ENCODE data around the gene CCDC167.

The CCDC167 gene

GRCh38 chr6:37499433-37500293, at the start of gene CCDC167:
Gene CCDC167 (minus strand): TSS chr6:37499893. CDS start chr6:37499863, 30 bp downstream.
- DNase-seq = peak; percentile 99

GRCh38 chr6:37549154-37549553, 49.5 kb upstream of the CCDC167 start:
- DNase-seq = no peak

- DNase-seq = no peak
These were observed 48.5 kb upstream of the CCDC167 start for GRCh38 chr6:37548067-37548674.

GRCh38 chr6:37547564-37548061, 47.9 kb upstream of the CCDC167 start:
- DNase-seq = no peak

GRCh38 chr6:37546141-37546871, 46.6 kb upstream of the CCDC167 start:
- no peak for DNase-seq

- DNase-seq = no peak
These were observed 44.8 kb upstream of the CCDC167 start for GRCh38 chr6:37544530-37544929.

GRCh38 chr6:37543361-37543760, 43.7 kb upstream of the CCDC167 start:
- no peak for DNase-seq

GRCh38 chr6:37541346-37541745, 41.7 kb upstream of the CCDC167 start:
- DNase-seq = no peak

- DNase-seq = no peak
These were observed 40.7 kb upstream of the CCDC167 start for GRCh38 chr6:37540390-37540789.

GRCh38 chr6:37540029-37540352, 40.3 kb upstream of the CCDC167 start:
- no peak for DNase-seq

GRCh38 chr6:37539171-37540028, 39.7 kb upstream of the CCDC167 start:
- no peak for DNase-seq

- peak in 1 of 2 experiments; percentile 12 for DNase-seq
These were observed 38.4 kb upstream of the CCDC167 start for GRCh38 chr6:37538107-37538506.

GRCh38 chr6:37537548-37537947, 37.9 kb upstream of the CCDC167 start:
- no peak for DNase-seq

- no peak for DNase-seq
These were observed 36.9 kb upstream of the CCDC167 start for GRCh38 chr6:37536491-37537190.

GRCh38 chr6:37535759-37536490, 36.2 kb upstream of the CCDC167 start:
- no peak for DNase-seq

- no peak for DNase-seq
These were observed 35.7 kb upstream of the CCDC167 start for GRCh38 chr6:37535428-37535758.

- no peak for DNase-seq
These were observed 35.2 kb upstream of the CCDC167 start for GRCh38 chr6:37534893-37535292.

- no peak for DNase-seq
These were observed 32.4 kb upstream of the CCDC167 start for GRCh38 chr6:37532122-37532521.

GRCh38 chr6:37531437-37532036, 31.8 kb upstream of the CCDC167 start:
- DNase-seq = no peak

GRCh38 chr6:37531026-37531425, 31.3 kb upstream of the CCDC167 start:
- no peak for DNase-seq

- DNase-seq = no peak
These were observed 30.6 kb upstream of the CCDC167 start for GRCh38 chr6:37530297-37530696.
